ENCODE data around the gene TMOD2.

Gene TMOD2

DNA sequence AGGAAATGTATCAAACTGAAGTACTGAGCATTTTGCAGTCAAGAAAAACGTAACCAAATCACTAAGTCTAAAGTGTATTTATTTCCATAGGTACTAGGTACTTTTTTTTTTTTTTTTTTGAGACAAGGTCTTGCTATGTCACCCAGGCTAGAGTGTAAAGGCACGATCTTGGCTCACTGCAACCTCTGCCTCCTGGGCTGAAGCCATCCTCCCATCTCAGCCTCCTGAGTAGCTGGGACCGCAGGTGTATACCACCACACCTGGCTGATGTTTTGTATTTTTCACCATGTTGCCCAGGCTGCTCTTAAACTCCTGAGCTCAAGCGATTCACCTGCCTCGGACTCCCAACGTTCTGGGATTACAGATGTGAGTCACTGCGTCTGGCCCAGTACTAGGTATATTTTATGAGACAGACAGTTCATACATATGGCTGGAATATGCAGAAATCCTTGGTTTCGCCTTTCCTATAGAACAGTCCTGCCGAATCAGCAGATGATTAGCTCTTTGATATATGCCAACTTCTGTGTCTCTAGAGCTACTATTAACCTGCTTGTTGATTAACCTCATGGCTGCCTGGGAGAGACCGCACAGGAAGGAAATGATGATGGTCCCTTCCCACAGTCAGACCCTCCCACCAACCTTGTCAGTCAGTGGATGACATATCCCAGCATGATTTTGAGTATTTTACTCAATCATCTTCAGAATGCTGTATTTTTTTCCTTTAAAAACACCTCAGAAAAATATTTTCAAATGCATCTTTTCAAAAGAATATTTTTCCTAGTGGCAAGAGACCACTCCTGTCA, 110.4 kb downstream of the TMOD2 start:
- no peak overlapping the region for H3K9ac ChIP-seq (ENCODE audit: low read length)
- peaks cover 16% of the 10 kb centered on the region for H3K36me3 ChIP-seq (ENCODE audit: control insufficient read depth, insufficient read depth, low read length)
- no peaks in the 10 kb centered on the region for H3K27me3 ChIP-seq (ENCODE audit: control insufficient read depth, insufficient read depth, low read length)
- H3K27ac ChIP-seq (ENCODE audit: low read depth, low read length) = no peak overlapping the region
- peaks cover 16% of the 10 kb centered on the region for H3K4me1 ChIP-seq (ENCODE audit: control insufficient read depth, insufficient read depth, low read length)
- no peaks in the 10 kb centered on the region for H3K9me3 ChIP-seq (ENCODE audit: control insufficient read depth, insufficient read depth, low read depth, low read length)
- no peak overlapping the region for H3K4me3 ChIP-seq (ENCODE audit: low read depth, low read length)

DNA sequence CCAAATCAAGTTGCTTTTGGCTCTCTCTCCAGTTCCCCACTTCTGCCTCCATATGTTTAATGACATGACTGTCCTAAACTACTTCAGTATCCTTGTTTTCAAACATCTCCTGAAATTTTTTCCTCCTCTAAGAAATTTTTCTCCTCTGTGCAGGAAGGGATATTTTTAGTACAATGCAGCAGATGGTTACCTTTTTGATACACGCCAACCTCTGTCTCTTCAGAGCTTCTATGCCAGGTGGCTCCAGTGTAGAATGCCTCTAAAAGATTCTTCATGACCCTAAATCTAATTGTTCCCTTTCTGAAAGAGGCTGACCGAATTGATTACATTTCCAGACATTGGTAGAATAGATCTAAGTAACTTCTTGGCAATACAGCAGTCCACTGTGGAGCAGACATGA, 111.7 kb downstream of the TMOD2 start:
- Histone ChIP-seq H3K4me1 (ENCODE audit: control insufficient read depth, insufficient read depth, low read length) (peaks cover 13% of the 10 kb centered on the region), H3K9me3 (ENCODE audit: control insufficient read depth, insufficient read depth, low read depth, low read length) (no peaks in the 10 kb centered on the region), H3K9ac (ENCODE audit: low read length) (no peak overlapping the region), H3K27me3 (ENCODE audit: control insufficient read depth, insufficient read depth, low read length) (no peaks in the 10 kb centered on the region), H3K36me3 (ENCODE audit: control insufficient read depth, insufficient read depth, low read length) (peaks cover 22% of the 10 kb centered on the region), H3K27ac (ENCODE audit: low read depth, low read length) (no peak overlapping the region), H3K4me3 (ENCODE audit: low read depth, low read length) (no peak overlapping the region)

DNA sequence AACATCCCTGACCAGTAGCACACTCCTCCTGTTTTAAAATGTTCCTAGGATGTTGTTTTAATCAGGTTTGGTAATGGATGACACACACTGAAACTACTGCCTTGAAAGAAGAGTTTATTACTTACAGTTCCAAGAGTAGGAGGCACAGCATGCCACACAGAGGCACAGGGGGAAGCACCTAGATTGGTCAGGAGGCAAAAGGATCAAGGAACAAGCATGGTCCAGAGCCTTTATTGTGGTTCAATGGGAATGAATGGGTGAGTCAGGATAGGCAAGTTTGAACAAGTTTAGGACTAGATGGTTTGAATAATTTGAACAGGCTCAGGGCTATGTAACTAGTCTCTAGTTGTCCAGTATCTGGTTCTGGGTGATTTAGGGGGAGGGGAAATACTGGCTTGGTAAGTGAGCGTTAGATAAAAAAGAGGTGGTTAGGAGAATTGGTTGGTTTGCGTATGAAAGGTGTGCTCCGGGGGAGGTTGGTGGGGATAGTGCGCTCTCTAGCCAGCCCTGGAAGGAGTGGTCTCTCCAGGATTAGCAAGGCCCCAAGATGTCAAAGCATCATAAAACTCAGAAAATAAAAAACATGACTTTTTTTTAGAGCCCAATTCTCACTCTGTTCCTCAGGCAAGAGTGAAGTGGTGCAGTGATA, 113.1 kb downstream of the TMOD2 start:
- Histone ChIP-seq H3K36me3 (ENCODE audit: control insufficient read depth, insufficient read depth, low read length) (peaks cover 31% of the 10 kb centered on the region), H3K4me3 (ENCODE audit: low read depth, low read length) (no peak overlapping the region), H3K27ac (ENCODE audit: low read depth, low read length) (no peak overlapping the region), H3K4me1 (ENCODE audit: control insufficient read depth, insufficient read depth, low read length) (peaks cover 13% of the 10 kb centered on the region), H3K27me3 (ENCODE audit: control insufficient read depth, insufficient read depth, low read length) (no peaks in the 10 kb centered on the region), H3K9me3 (ENCODE audit: control insufficient read depth, insufficient read depth, low read depth, low read length) (no peaks in the 10 kb centered on the region), H3K9ac (ENCODE audit: low read length) (peak overlapping the region; percentile 6)

DNA sequence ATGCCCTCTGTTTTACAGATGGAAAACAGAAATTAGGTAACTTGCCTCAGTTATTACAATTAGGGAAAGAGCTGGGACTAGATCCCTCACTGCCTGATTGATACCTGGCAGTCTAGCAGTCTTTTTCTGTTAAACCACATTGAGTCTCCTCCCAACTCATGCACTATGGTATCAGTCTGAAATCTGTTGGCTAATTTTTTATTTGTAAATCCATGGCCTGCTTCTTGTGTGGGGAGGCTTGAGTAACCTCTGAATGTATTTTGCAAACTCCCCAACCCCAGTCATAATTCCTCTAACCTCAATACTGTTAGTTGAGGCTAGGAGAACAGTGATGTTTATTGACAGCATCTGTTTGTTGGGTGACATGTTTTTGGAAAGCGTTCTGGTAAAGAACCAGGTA, 113.9 kb downstream of the TMOD2 start:
- Histone ChIP-seq H3K9ac (ENCODE audit: low read length) (no peak overlapping the region), H3K9me3 (ENCODE audit: control insufficient read depth, insufficient read depth, low read depth, low read length) (0 out of 2 replicates have a peak, but pooled peaks cover 1% of the 10 kb centered on the region), H3K4me1 (ENCODE audit: control insufficient read depth, insufficient read depth, low read length) (peaks cover 13% of the 10 kb centered on the region), H3K27ac (ENCODE audit: low read depth, low read length) (no peak overlapping the region), H3K36me3 (ENCODE audit: control insufficient read depth, insufficient read depth, low read length) (peaks cover 34% of the 10 kb centered on the region), H3K4me3 (ENCODE audit: low read depth, low read length) (no peak overlapping the region), H3K27me3 (ENCODE audit: control insufficient read depth, insufficient read depth, low read length) (no peaks in the 10 kb centered on the region)

Measured in HUES6 (cell line).